RPMI8226 (cell line): ENCODE data around the gene TAS1R2.
"Not testable (repeated sequence)": the region's sequence is repeated elsewhere in the genome, so short reads cannot be mapped to it uniquely, and the experiment has no call there.

Source experiments
- DNase-seq: peaks from one replicate; pipeline ENCODE4 v3.0.0-alpha.2; 2015

TAS1R2 gene

GRCh38 chr1:18868354-18868753, 8.9 kb upstream of the TAS1R2 start:
- no peak for DNase-seq

- DNase-seq = no peak
These were observed 7.4 kb upstream of the TAS1R2 start for GRCh38 chr1:18866846-18867245.

- no peak for DNase-seq
These were observed 6.9 kb upstream of the TAS1R2 start for GRCh38 chr1:18866314-18866713.

- DNase-seq = no peak
These were observed 5.7 kb upstream of the TAS1R2 start for GRCh38 chr1:18865176-18865575.

- DNase-seq = no peak
These were observed 2.1 kb upstream of the TAS1R2 start for GRCh38 chr1:18861590-18861989.

GRCh38 chr1:18861082-18861481, 1.6 kb upstream of the TAS1R2 start:
- no peak for DNase-seq

GRCh38 chr1:18858070-18858688, 1.3 kb downstream of the TAS1R2 start:
- no peak for DNase-seq

- no peak for DNase-seq
These were observed 3.0 kb downstream of the TAS1R2 start for GRCh38 chr1:18856435-18856834.

- no peak for DNase-seq
These were observed 3.9 kb downstream of the TAS1R2 start for GRCh38 chr1:18855573-18855972.

- peak; percentile 17 for DNase-seq
These were observed 5.0 kb downstream of the TAS1R2 start for GRCh38 chr1:18854331-18855025.

GRCh38 chr1:18852501-18852900, 7.0 kb downstream of the TAS1R2 start:
- DNase-seq = no peak

GRCh38 chr1:18849261-18849711, 10.2 kb downstream of the TAS1R2 start:
- DNase-seq = no peak

GRCh38 chr1:18847723-18848122, 11.7 kb downstream of the TAS1R2 start:
- DNase-seq = not testable (repeated sequence)

- no peak for DNase-seq
These were observed 19.3 kb downstream of the TAS1R2 start for GRCh38 chr1:18840145-18840544.

- peak; percentile 14 for DNase-seq
These were observed 22.8 kb downstream of the TAS1R2 start for GRCh38 chr1:18836654-18837053.

- not testable (repeated sequence) for DNase-seq
These were observed 27.1 kb downstream of the TAS1R2 start for GRCh38 chr1:18832319-18832718.

GRCh38 chr1:18831656-18832055, 27.8 kb downstream of the TAS1R2 start:
- no peak for DNase-seq

GRCh38 chr1:18830596-18830995, 28.9 kb downstream of the TAS1R2 start:
- no peak for DNase-seq

- no peak for DNase-seq
These were observed 29.8 kb downstream of the TAS1R2 start for GRCh38 chr1:18829671-18830070.

GRCh38 chr1:18828224-18828623, 31.2 kb downstream of the TAS1R2 start:
- DNase-seq = no peak

- DNase-seq = no peak
These were observed 36.0 kb downstream of the TAS1R2 start for GRCh38 chr1:18823438-18823837.

GRCh38 chr1:18820791-18821641, 38.4 kb downstream of the TAS1R2 start:
- DNase-seq = peak; percentile 81

GRCh38 chr1:18819986-18820790, 39.3 kb downstream of the TAS1R2 start:
- no peak for DNase-seq
